T-helper 2 cell (primary cell): ENCODE results near the gene BORCS6.

Experiments used
- DNase-seq, 5 experiments: peaks; one replicate each; pipeline versions ENCODE4 v3.0.0 to v3.0.0-alpha.2; 2012 to 2022

BORCS6 gene

DNA sequence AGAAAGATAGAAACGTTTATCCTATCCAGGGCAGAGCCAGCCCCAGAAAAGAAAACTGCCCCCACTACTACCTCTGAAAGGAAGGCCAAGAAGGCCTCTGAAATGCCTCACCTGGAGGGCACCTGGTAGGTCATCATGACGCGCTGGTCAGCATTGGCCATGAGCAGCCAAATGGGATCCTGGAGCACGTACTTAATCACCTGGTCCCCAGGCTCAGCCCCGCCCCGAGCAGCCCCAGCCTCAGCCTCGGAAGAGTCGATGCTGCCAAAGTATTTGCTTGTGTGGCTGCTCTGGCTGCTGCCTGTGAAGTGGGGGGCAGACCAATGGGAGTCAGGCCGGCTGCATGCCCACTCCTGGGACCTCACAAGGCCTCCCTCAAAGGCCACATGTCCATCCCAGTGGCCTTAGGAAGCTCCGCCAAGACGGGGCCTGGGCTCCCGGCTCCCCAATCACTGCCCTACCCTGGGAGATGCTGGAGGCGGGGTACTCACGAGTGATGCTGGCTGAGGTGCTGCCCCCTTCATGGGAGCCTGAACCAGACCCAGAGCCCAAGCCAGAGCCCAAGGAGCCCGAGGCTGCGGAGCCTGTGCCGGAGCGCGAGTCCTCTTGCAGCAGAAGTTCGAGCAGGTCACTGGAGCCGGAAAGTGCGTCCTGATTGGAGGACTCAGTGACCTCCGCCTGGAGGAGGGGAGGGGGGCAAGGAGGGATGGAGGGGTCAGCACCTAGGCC lies 47.7 kb downstream of the BORCS6 start:
- no peak for DNase-seq

DNA sequence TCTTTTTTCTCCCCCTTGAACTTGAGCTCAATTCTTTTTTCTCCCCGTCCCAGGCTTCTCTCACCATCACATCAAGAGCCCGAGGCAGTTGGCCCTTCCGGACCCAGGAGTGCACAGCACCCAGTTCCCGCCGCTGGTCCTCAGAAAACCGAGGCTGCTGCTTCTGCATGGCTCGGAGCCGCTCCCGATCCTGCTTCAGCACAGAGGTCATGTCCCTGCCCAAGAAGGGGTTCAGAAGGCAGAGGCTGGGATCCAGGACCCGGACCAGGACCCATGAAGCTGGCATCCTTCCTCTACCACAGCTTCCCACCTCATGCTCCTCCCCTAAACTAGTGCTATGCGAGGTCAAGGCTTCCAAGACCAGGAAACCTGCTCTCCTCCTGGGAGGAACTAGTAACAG lies 48.2 kb downstream of the BORCS6 start:
- DNase-seq, result no peak

- DNase-seq, result no peak
These were observed 48.9 kb downstream of the BORCS6 start for GRCh38 chr17:8141045-8141444.

DNA sequence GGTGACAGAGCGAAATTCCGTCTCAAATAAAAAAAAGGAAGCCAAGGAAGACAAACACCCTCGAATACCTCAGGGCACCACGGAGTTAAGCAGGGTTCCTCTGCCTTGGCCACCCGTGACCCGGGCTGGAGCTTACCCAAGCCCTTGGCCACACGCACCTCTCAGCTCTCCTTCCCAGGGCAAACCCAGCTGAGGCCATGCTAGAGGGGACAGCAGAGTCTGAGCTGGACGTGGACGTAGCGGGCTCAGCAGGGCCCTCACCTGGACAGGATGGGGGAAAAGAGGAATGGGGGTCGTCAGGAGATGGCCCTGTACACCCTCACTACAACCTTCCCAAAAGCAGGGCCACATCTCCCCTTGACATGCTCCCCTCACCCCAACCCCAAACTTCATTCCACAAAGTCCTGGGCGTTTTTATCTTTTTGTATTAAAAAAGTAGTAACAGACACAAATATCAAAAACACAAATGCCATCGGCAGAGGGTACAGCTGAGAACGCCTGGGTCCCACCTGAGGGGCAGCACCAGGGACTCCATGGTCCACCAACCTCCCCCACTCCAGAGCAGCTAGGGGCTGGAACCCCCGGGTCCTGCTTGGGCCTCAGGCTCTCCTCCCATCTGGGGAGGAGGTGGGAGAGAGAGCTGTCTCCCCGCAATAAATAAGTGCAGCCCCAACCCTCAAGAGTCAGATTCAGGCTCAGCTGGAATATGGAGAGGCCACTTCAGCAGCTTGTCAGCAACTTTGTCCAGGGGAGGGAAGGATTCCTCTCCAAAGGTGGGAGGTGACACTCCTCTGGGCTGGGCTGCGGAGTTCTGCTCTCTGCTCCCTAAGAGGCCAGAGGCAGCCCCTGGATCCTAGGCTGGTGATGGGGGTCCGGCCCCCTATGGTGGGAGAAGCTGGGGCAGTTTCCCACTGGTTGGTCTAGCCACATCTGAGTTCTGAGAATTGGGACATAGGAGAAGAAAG lies 49.6 kb downstream of the BORCS6 start:
- DNase-seq, result no peak

- DNase-seq, result peak; percentile 83 to 96 (median 91)
These were observed 51.2 kb downstream of the BORCS6 start for GRCh38 chr17:8138672-8139371.

DNA sequence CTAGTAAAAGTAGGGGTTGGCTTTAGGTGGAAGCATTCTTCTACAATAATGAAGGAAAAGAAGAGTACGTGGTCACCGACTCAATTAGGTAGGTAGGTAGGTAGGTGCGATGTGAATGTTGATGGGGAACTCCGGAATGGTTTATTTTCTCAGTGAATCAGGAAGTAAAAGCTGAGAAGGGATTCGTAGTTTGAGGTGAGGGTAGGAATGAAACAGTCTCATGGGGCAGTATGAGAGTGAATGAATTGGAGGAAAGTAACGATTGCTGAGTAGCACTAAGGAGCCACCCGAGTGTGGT lies 51.7 kb downstream of the BORCS6 start:
- no peak for DNase-seq
